Transverse colon (tissue), 4 donors: ENCODE measurements around the gene AMBP. TPM values are rescaled to one million over a fixed set of nuclear protein-coding genes. Genes with fewer than 3 reads are reported as not detected.

ENCODE experiments used
- DNase-seq: peaks from one replicate; pipeline ENCODE4 v3.0.0-alpha.2; 2019
- H3K27ac ChIP-seq, 4 donors: fragments of 200-600 bp; sonication (generic); 2 replicates each; pipeline ENCODE4 v1.5.1; 2016 to 2018; ENCODE audit warnings: inconsistent platforms in 4 of 4
- H3K27me3 ChIP-seq: fragments of 200-600 bp; sonication (generic); 2 replicates; pipeline ENCODE4 v1.5.1; 2017; ENCODE audit warnings: inconsistent platforms
- H3K36me3 ChIP-seq, 4 donors: fragments of 200-600 bp; sonication (generic); 2 replicates each; pipeline ENCODE4 v1.5.1; 2017 to 2019; ENCODE audit warnings: inconsistent platforms in 4 of 4
- H3K4me1 ChIP-seq, 4 donors: fragments of 200-600 bp; sonication (generic); 2 replicates each; pipeline ENCODE4 v1.5.1; 2017 to 2020; ENCODE audit warnings: inconsistent platforms in 4 of 4
- H3K4me3 ChIP-seq, 4 donors: fragments of 200-600 bp; sonication (generic); 1 replicate in 1 of 4; 2 replicates in 3 of 4; pipeline versions ENCODE4 v1.5.1 to v1.6.1; 2017 to 2019; ENCODE audit warnings: inconsistent platforms in 4 of 4
- H3K9me3 ChIP-seq, 2 donors: fragments of 200-600 bp; sonication (generic); 2 replicates each; pipeline ENCODE4 v1.5.1; 2017 to 2019; ENCODE audit warnings: inconsistent platforms in 2 of 2
- EP300 ChIP-seq: sonication (generic); formaldehyde crosslinking; IDR thresholded peaks from one replicate; pipeline ENCODE4 v1.6.1; 2017; ENCODE audit warnings: antibody characterized with exemption, low read depth
- POLR2A ChIP-seq: fragments of 450-650 bp; IDR thresholded peaks from one replicate; pipeline ENCODE4 v1.6.1; 2016; ENCODE audit warnings: antibody characterized with exemption, mild to moderate bottlenecking, moderate library complexity
- POLR2AphosphoS5 ChIP-seq, 3 donors: sonication (generic); formaldehyde crosslinking; IDR thresholded peaks; one replicate each; pipeline ENCODE4 v1.6.1; 2016; ENCODE audit warnings: antibody characterized with exemption in 3 of 3
- WGBS, 2 donors: methylation state at CpG; one replicate each; pipeline ENCODE4 v1.1.5; 2018; ENCODE audit warnings: low coverage in 1 of 2; 5-methylcytosine and 5-hydroxymethylcytosine counted together
- in situ Hi-C, 4 donors: fragments of 200-750 bp; cut with MboI; loops; one replicate each; pipeline versions ENCODE4 v1.15.0 to v1.15.1; 2017; ENCODE audit warnings: low sequenced_read_pairs in 3 of 4, low pct_ligation_motif_present in 1 of 4, low pct_unique_long_range_greater_than_20kb in 1 of 4
- intact Hi-C: fragments of 100-400 bp; cut with DNase I; formaldehyde crosslinking; loops from one replicate; pipeline ENCODE4 v1.15.1; 2023; ENCODE audit warnings: low total_unique reads
- total RNA-seq, 4 donors: library from RNA; depleted of rRNA; stranded (reverse); fragments of >200 nt; gene quantifications; one replicate each; pipeline ENCODE4 v1.1.0, GENCODE V29; 2016
- TF ChIP-seq, protein P1 (sequence below), 5 experiments: fragments of 200-600 bp in 3 of 5; fragments of 450-650 bp in 2 of 5; sonication (generic) in 3 of 5; IDR thresholded peaks; 1 replicate in 2 of 5; 2 replicates in 3 of 5; pipeline ENCODE4 v1.5.1; 2016 to 2017; ENCODE audit warnings: antibody characterized with exemption in 5 of 5, inconsistent platforms in 3 of 5, mild to moderate bottlenecking in 2 of 5, moderate library complexity in 1 of 5

AMBP gene
- total RNA-seq, 4 donors from 2014 or later, result 0.96 TPM; not detected in 3

DNA sequence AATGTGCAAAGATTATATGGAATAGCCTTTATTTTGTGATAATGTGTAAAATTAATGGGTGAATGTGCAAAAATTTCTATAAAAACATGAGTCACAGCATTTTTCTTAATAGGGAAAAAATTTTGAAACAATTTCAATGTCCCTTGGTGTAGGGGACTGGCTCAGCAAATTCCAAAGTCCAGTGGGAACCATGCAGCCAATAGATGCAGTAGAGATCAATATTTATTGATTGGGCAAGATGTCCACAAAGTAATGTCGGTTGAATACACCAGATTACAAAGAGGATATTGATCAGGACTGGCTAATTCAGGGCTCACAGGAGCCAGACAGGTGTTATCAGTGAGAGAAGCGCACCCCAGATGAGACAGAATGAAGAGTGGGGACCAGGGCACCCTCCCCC, 62.5 kb downstream of the AMBP start:
- TF ChIP-seq, protein P1, sequence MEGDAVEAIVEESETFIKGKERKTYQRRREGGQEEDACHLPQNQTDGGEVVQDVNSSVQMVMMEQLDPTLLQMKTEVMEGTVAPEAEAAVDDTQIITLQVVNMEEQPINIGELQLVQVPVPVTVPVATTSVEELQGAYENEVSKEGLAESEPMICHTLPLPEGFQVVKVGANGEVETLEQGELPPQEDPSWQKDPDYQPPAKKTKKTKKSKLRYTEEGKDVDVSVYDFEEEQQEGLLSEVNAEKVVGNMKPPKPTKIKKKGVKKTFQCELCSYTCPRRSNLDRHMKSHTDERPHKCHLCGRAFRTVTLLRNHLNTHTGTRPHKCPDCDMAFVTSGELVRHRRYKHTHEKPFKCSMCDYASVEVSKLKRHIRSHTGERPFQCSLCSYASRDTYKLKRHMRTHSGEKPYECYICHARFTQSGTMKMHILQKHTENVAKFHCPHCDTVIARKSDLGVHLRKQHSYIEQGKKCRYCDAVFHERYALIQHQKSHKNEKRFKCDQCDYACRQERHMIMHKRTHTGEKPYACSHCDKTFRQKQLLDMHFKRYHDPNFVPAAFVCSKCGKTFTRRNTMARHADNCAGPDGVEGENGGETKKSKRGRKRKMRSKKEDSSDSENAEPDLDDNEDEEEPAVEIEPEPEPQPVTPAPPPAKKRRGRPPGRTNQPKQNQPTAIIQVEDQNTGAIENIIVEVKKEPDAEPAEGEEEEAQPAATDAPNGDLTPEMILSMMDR (IDR thresholded peaks at IDR 0.05), result no peak
- DNase-seq, result no peak
- H3K36me3 ChIP-seq, result no peaks in the 10 kb centered on the region
- no peaks in the 10 kb centered on the region for H3K9me3 ChIP-seq
- intact Hi-C loops (no loop called here), in situ Hi-C loops (no loop called here)
- no peak overlapping the region for H3K27ac ChIP-seq
- 82 to 100% methylated on average over 1 to 2 of the region's 2 CpGs for WGBS, 2 donors
- no peak overlapping the region for H3K4me3 ChIP-seq
- H3K4me1 ChIP-seq, result no peaks in the 10 kb centered on the region
- no peaks in the 10 kb centered on the region for H3K27me3 ChIP-seq

DNA sequence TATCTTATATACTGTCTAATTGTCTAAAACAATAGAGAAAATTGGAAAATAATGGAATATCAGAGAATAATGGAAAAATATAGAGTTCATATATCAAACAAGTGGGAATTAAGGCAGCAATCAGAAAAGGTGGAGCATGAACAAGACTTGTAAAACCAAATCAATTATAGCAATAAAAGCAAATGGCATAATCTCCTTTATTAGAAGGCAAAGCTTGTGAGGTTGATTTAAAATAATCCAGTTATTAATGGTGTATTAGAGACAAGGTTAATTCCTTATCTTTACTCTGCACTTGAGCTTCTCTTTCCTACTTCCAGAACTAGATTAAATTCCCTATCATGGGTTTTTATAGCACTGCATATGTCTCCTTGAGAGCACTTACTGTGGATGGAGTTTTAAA, 64.1 kb downstream of the AMBP start:
- H3K36me3 ChIP-seq, result no peaks in the 10 kb centered on the region
- intact Hi-C loops (no loop called here), in situ Hi-C loops (no loop called here)
- H3K9me3 ChIP-seq, result no peaks in the 10 kb centered on the region
- no peaks in the 10 kb centered on the region for H3K27me3 ChIP-seq
- no peaks in the 10 kb centered on the region for H3K4me1 ChIP-seq
- TF ChIP-seq POLR2A (no peak), POLR2AphosphoS5 (IDR thresholded peaks at IDR 0.05) (no peak), EP300 (no peak)
- TF ChIP-seq, protein P1 (IDR thresholded peaks at IDR 0.05), result no peak
- no peak for DNase-seq
- no peak overlapping the region for H3K27ac ChIP-seq
- no peak overlapping the region for H3K4me3 ChIP-seq

DNA sequence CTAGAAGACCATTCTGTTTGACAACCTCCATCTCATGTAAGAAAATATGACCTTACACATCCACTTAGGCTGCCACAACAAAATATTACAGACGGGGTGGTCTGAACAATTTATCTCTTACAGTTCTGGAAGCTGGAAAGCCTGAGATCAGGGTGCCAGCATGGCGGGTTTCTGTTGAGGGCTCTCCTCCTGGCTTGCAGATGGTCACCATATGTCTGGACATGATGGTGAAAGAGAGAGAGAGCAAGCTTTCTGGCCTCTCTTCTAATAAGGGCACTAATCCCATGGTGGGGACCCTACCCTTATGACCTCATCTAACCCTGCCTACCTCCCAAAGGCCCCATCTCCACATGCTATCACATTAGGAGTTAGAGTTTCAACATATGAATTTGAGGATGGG, 66.0 kb downstream of the AMBP start:
- Histone ChIP-seq H3K4me3 (no peak overlapping the region), H3K36me3 (no peaks in the 10 kb centered on the region), H3K4me1 (no peaks in the 10 kb centered on the region), H3K27ac (no peak overlapping the region), H3K9me3 (no peaks in the 10 kb centered on the region), H3K27me3 (no peaks in the 10 kb centered on the region)
- intact Hi-C loops (no loop called here), in situ Hi-C loops (no loop called here)
- DNase-seq, result no peak
- 73% methylated on average over 2 of the region's 2 CpGs; no CpG with 5 or more reads in 1 of the 2 donors for WGBS, 2 donors
- TF ChIP-seq POLR2AphosphoS5 (IDR thresholded peaks at IDR 0.05) (no peak), EP300 (no peak), POLR2A (no peak)
- TF ChIP-seq, protein P1 (IDR thresholded peaks at IDR 0.05), result no peak

DNA sequence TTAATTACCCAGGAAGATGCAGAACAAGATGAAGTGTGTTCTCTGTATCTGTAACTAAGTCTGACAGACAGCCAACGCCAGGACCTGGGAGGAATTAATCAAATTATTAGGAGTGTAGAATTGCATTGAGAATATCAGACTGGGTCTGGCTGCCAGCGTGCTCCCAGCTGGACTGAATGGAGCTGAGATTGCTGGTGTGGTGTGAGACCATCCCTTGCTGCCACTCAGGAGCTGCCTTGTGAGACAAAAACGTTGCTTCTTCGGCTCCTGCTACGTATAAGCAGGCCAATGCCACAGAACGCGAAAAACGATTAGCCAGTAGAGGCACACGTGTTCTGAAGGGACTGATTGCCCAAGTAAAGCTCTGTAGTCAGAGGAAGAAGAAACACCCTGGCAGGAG, 66.8 kb downstream of the AMBP start:
- no peak overlapping the region for H3K27ac ChIP-seq
- H3K4me3 ChIP-seq, result no peak overlapping the region
- intact Hi-C loops, result no loop called here
- H3K4me1 ChIP-seq, result no peaks in the 10 kb centered on the region
- TF ChIP-seq EP300 (no peak), POLR2A (no peak), POLR2AphosphoS5 (IDR thresholded peaks at IDR 0.05) (no peak)
- TF ChIP-seq, protein P1 (IDR thresholded peaks at IDR 0.05), result no peak
- WGBS, 2 donors, result 82 to 88% methylated on average over 3 to 9 of the region's 9 CpGs
- H3K27me3 ChIP-seq, result no peaks in the 10 kb centered on the region
- in situ Hi-C loops, result no loop called here
- H3K9me3 ChIP-seq, result no peaks in the 10 kb centered on the region
- DNase-seq, result no peak
- H3K36me3 ChIP-seq, result no peaks in the 10 kb centered on the region

Other genes with a start within 250 kb of the AMBP start
- gene ZNF618, start 202.0 kb downstream of the AMBP start, total RNA-seq, result 1 to 10 TPM; 2.2 to 8.6 (median 4.0) TPM
- 10 to 100 TPM; 10.6 to 37.2 (median 20.0) TPM for gene KIF12, start 21.0 kb upstream of the AMBP start, total RNA-seq
- 1 to 10 TPM; 2.1 to 9.0 (median 3.8) TPM for gene COL27A1, start 77.2 kb upstream of the AMBP start, total RNA-seq
- not detected for gene ORM1, start 244.8 kb upstream of the AMBP start, total RNA-seq